NCI-H2171 (cell line): ENCODE data around the gene SLC44A3.
"Not testable (repeated sequence)": the region's sequence is repeated elsewhere in the genome, so short reads cannot be mapped to it uniquely, and the experiment has no call there.

ENCODE experiments used
- DNase-seq: peaks from one replicate; lab custom pipeline; 2025; lab: John Stamatoyannopoulos, UW

The SLC44A3 gene

GRCh38 chr1:94836891-94837290 lies 16.7 kb downstream of the SLC44A3 start:
- DNase-seq, result no peak

DNA sequence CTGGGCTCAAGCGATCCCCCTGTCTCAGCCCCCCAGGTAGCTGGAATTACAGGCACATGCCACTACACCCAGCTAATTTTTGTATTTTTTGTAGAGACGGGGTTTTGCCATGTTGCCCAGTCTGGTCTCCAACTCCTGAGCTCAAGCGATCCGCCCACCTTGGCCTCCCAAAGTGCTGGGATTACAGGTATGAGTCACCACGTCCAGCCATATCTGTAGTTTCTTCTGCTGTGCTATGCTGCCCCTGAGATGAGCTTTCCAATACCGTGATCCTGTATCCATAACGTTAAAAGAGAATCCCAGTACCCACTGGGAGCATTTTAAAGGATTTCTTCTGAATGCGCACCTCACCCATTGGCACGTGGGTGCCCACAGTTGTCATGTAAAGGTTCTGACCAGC lies 20.2 kb downstream of the SLC44A3 start:
- DNase-seq, result not testable (repeated sequence)

DNA sequence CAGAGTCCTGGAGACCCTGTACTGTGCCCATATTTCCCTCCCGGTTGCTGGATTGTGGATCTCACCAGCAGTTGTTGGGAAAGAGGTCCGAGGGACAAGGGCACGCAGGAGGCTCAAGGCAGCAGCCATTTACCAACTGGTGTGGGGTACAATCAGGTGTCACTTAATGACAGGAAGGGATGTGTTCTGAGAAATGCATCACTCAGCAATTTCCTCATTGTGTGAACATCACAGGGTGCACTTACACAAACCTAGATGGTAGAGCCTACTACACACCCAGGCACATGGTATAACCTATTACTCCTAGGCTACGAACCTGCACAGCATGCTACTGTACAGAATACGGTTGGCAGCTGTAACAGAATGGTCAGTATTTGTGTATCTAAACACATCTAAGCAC lies 20.7 kb downstream of the SLC44A3 start:
- DNase-seq, result no peak

GRCh38 chr1:94843430-94843829 lies 23.3 kb downstream of the SLC44A3 start:
- no peak for DNase-seq

- DNase-seq, result no peak
Measured at GRCh38 chr1:94843846-94844245, 23.7 kb downstream of the SLC44A3 start.

- no peak for DNase-seq
Measured at GRCh38 chr1:94846308-94846707, 26.2 kb downstream of the SLC44A3 start.

DNA sequence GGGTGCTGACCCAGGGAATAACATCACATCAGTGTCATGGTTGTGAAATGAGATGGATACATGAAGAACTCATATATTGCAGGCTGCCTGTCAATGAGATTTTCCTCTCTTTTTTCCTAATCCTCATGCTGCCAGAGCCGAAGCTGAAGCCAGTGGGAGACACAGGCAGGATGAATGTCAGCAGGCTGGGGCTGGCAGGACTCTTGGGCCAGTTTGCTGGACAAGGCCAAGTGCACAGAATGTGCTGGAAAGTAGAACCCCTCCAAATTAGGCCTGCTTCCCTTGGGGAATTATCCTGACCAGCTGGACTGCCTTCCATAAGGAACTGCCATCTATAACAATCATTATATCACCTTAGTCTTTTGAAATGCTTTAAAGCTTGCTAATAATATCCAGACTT lies 31.4 kb downstream of the SLC44A3 start:
- DNase-seq, result no peak

DNA sequence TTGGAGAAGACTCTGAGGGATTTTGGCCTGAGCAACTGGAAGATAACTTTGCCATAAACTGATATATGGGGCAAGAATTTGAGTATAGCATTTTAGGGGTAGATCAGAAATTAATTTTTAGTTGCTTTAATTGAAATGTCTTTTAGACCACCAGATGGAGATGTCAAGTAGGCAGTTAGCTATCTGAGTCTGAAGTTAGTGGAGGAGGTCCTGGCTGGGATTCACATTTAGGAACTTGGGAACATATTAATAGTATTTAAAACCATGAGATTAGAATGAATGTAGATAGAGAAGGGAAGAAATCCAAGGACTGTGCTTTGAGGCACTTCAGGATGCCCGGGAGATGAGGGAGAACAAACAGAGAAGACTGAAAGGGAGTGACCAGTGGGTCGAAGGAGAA lies 32.6 kb downstream of the SLC44A3 start:
- no peak for DNase-seq

- peak; percentile 26 for DNase-seq
Measured at GRCh38 chr1:94854458-94855306, 34.5 kb downstream of the SLC44A3 start.

GRCh38 chr1:94855307-94855700 lies 35.1 kb downstream of the SLC44A3 start:
- DNase-seq, result no peak

- DNase-seq, result no peak
Measured at GRCh38 chr1:94856004-94856403, 35.8 kb downstream of the SLC44A3 start.

DNA sequence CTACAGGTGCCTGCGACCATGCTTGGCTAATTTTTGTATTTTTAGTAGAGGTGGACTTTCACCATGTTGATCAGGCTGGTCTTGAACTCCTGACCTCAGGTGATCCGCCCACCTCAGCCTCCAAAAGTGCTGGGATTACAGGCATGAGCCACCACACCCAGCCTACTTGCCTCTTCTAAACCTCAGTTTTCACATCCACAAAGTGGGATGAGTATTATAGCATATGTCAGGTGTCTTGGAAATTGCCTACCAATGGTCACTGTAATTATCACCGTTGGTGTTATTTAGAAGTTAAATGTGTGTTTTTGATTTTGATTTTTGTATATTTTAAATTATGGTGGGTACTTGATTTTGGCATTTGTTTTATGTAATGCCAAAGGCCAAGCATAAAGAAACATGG lies 36.7 kb downstream of the SLC44A3 start:
- no peak for DNase-seq

- DNase-seq, result no peak
Measured at GRCh38 chr1:94858276-94858675, 38.1 kb downstream of the SLC44A3 start.

DNA sequence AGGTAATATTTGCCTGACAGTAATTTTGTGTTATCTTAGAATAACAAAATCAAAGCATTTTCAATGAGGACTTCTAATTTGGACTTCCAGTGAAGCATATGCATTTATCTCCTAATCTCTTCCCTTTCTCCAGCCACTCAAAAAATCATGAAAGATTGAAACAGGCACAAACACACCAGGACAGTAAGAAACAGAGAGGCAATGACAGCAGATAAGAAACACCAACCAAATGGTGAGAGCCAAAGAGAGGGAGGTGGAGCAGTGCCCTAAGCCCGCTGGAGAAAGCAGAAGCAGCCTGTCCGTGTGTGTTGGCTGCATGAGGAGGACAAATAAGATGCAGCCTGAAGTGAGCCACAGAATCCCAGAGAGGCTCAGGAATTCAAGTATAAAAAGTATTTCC lies 39.0 kb downstream of the SLC44A3 start:
- DNase-seq, result no peak

DNA sequence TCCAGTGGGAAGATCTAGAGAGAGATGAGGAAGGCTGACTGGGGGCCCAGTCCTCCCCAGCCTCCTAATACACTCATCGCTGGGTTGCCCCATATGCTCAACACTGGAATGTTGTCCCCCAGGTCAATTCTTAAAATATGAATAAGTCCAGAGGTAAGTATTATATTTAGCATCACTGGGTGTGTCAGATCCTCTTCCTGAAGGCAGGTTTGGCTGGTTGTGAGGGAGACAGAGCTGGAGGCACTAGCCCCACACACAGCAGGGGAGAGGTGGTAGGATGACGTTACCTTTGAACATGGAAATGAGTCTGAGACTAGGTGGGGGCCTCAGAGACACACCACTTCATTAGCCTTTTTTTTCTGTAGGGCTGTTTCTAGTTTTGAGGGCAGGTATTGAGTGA lies 42.6 kb downstream of the SLC44A3 start:
- no peak for DNase-seq

DNA sequence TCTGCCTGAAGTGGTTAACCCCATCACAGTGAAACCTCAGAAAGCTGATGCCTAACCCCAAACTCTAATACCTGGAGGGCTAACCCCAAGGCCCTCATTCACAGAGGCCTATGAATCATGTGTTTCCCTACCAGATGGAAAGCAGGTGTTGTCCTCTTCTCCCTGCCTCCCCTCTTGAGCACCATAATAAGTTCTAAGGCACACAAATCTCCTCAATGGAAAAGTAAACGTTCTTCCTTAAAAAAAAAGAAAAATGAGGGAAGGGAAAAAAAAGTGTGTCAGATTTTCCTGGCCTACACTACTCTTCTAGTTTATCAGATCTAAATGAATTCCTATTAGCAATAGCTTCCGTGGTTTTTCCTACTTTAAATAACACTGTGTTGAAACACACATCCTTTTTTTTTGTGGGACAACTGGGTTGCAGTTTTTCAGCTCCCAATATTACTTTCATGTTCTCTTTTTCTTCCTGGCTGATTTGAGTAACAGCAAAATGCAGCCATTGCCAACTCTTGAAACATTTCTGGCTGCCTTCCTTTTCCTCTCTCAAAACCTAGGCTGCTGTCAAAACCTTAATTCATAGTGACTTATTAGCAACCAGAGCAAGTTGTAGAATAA lies 43.2 kb downstream of the SLC44A3 start:
- no peak for DNase-seq

DNA sequence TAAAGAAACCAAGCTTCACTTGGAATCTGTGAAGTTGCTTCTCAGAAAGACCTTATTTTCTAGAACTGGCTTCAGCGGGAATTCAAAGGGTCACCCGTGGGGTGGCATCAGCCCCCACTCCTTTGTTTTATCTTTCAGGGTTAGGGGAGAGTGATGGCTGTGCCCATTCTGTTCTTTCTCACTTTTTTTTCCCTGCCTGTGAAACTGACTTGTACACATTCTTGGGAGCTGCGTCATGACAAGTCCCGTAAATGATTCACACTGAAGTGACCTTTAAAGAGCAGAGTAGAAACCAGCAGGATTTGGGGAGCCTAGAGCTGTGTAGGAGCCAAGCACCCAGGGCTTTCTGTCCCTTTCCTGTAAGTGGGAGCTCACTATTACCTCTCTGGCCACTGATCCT lies 43.8 kb downstream of the SLC44A3 start:
- DNase-seq, result no peak

DNA sequence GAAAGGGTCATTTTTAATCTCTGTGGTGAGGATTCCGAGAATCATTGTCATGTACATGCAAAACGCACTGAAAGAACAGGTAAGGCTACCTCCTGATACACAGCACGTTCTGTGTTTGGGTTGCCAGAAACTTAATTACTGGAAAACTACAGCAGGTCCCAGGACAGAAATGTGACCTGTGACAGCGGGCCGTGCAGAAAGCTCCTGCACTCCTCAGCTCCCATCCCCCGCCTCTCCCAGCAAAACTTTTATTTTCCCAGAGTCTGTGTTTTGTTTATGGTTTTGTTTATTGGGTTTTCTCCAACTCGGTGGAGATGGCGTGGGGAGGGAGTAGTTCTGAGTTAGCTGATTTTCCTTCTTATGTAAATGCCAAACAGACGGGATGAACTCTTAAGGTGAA lies 44.7 kb downstream of the SLC44A3 start:
- no peak for DNase-seq

DNA sequence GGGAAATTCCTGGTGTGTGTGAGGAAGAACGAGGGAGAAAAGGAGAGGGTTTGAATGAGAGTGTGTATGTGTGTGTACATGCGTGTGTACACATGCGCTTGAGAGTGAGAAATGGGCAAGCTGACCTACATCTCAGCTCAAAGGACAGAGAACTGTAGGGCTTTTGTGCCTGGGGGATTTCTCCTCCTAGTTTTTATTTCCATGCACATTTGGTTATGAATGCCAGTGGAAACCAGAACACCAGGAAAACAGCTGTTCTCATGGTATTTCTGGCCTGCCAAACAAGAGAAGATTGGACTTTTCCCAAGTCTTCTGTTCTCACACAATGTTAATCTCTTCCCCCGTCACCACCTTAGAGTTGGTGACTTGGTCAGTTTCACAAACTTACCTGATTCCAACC lies 45.2 kb downstream of the SLC44A3 start:
- no peak for DNase-seq

- DNase-seq, result no peak
Measured at GRCh38 chr1:94866164-94866807, 46.1 kb downstream of the SLC44A3 start.

DNA sequence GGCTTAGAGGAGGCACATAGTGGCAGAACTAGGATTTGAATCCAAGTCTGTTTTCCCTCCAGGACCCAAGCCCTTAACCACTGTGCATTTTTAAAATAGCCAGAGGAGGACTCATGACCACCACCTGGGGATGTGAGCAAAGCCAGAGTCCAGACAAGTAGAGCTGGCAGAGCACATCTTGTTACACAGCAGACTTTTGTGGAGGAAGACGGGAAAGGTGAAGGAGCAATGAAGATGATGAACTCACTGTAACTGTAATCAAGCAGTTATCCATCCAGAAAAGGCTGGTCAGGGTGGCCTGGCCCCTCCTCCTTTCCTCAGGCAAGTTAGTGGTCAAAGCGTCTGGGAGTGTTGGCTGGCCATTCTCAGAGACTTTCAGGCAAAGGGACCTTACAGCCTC lies 50.9 kb downstream of the SLC44A3 start:
- no peak for DNase-seq

DNA sequence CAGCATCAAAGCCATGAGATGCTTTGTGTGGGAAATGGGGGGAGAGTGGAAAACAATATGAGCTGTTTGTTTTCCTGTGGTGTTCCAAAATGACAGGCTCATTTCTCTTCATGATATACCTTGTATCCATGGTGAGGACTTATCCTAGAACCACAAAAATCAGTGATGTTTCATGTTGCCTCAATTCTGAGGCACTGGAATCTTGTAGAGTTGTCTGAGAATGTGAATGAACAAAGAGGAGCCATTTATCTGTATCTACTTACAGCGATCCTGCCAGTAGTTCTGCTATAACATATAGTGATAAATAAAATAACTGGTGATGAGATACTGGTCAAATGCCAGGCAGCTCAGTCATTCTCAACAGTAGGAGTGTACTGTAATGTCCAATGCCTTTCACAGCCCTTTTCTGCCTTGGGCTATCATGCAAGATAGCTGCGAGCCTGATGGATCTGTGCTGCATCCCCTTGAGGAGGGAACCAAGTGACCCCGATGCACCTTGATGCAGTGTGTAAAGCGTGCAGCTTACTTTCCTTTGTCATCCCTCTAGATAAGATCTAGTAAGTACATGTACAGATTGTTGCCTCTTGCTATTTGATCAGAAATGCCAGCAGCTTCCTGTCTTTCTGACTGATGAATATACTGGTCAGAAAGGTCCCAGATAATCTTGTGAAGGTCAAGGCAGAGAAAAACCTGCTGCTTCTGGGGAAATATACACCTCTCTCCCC lies 52.8 kb downstream of the SLC44A3 start:
- DNase-seq, result no peak
